HepG2 (cell line): ENCODE measurements around the gene SFTPB. TPM values are rescaled to one million over a fixed set of nuclear protein-coding genes. Genes with fewer than 3 reads are reported as not detected.

Source experiments
- ATAC-seq: fragments of 200-7000 bp; cut with Tn5 transposase; 3 replicates; pipeline ENCODE4 v1.9.1; 2020; ENCODE audit warnings: mild to moderate bottlenecking, moderate library complexity
- BruUV-seq: library from RNA; stranded (reverse); fragments of 400-500 nt; replicated peaks from 2 replicates; lab custom pipeline; 2021; lab: Mats Ljungman, UMichigan
- CTCF ChIA-PET: fragments of 300-600 bp; formaldehyde crosslinking; extraction: SDS; loops from one replicate; lab custom pipeline; 2021; ENCODE audit warnings: low total read pairs, inconsistent platforms, low intra/inter-chr PET ratio; lab: Yijun Ruan, JAX
- POLR2A ChIA-PET: fragments of 350-600 bp; sonication (Branson Sonifier 250); formaldehyde crosslinking; loops from one replicate; lab custom pipeline; 2020; ENCODE audit warnings: antibody characterized with exemption, inconsistent platforms; lab: Yijun Ruan, JAX
- DNase-seq: peaks from one replicate; pipeline ENCODE4 v3.0.0-alpha.2; 2015; ENCODE audit warnings: low spot score
- FAIRE-seq: peaks from 3 replicates; lab custom pipeline; 2011; peaks lifted over from hg19 to GRCh38; lab: Jason Lieb, UNC
- H2AFZ ChIP-seq: one replicate; pipeline ENCODE4 v1.6.1; 2011; ENCODE audit warnings: low read length, inconsistent platforms
- H3K27ac ChIP-seq: fragments of 300-600 bp; 3 replicates; pipeline ENCODE4 v1.8.0; 2011; ENCODE audit warnings: mixed run types, mild to moderate bottlenecking, mixed read lengths, low read length, inconsistent platforms; ENCODE audit not compliant: insufficient read depth; ENCODE audit errors: extremely low read length
- H3K27me3 ChIP-seq, 2 experiments: fragments of 200-600 bp in 1 of 2; 2 replicates in 1 of 2; 3 replicates in 1 of 2; pipeline versions ENCODE4 v1.6.0 to v1.8.0; 2011; ENCODE audit warnings: low read length in 2 of 2, mild to moderate bottlenecking in 2 of 2, moderate library complexity in 2 of 2, inconsistent platforms in 1 of 2; ENCODE audit not compliant: insufficient read depth in 2 of 2, control insufficient read depth in 1 of 2
- H3K36me3 ChIP-seq, 2 experiments: fragments of 200-600 bp in 1 of 2; replicated peaks in 1 of 2; 2 replicates in 1 of 2; 3 replicates in 1 of 2; pipeline versions ENCODE4 v1.5.1 to v1.8.0; 2011; ENCODE audit warnings: low read length in 2 of 2, inconsistent platforms in 1 of 2; ENCODE audit not compliant: insufficient read depth in 2 of 2, control insufficient read depth in 1 of 2
- H3K4me1 ChIP-seq: 2 replicates; pipeline ENCODE4 v1.5.1; 2012; ENCODE audit warnings: low read length, inconsistent platforms; ENCODE audit not compliant: insufficient read depth
- H3K4me2 ChIP-seq: 2 replicates; pipeline ENCODE4 v1.6.0; 2011; ENCODE audit warnings: low read depth, low read length, inconsistent platforms
- H3K4me3 ChIP-seq, 3 experiments: fragments of 200-600 bp in 1 of 3; sonication (generic), shearing (Covaris generic) in 1 of 3; replicated peaks in 1 of 3; 2 replicates each; pipeline ENCODE4 v1.5.1; 2011 to 2016; ENCODE audit warnings: low read length in 3 of 3, inconsistent platforms in 2 of 3, low read depth in 2 of 3, mild to moderate bottlenecking in 2 of 3, control low read depth in 1 of 3, mixed read lengths in 1 of 3; ENCODE audit not compliant: insufficient read depth in 1 of 3
- H3K79me2 ChIP-seq: one replicate; pipeline ENCODE4 v1.6.1; 2011; ENCODE audit warnings: low read length, inconsistent platforms; ENCODE audit not compliant: insufficient read depth
- H3K9ac ChIP-seq: 2 replicates; pipeline ENCODE4 v1.6.0; 2011; ENCODE audit warnings: mild to moderate bottlenecking, low read depth, low read length, inconsistent platforms; ENCODE audit not compliant: insufficient read depth
- H3K9me3 ChIP-seq: 2 replicates; pipeline ENCODE4 v1.5.1; 2012; ENCODE audit warnings: mild to moderate bottlenecking, low read length
- H4K20me1 ChIP-seq: 2 replicates; pipeline ENCODE4 v1.6.0; 2011; ENCODE audit warnings: inconsistent platforms, mild to moderate bottlenecking, low read length, moderate library complexity; ENCODE audit not compliant: insufficient read depth
- ARHGAP35 ChIP-seq: sonication (generic); formaldehyde crosslinking; IDR thresholded peaks from 2 replicates; pipeline ENCODE4 v1.9.0; 2022; ENCODE audit warnings: mild to moderate bottlenecking, inconsistent platforms, moderate library complexity, missing genetic modification reagents, borderline replicate concordance
- DPF2 ChIP-seq: sonication (generic); formaldehyde crosslinking; IDR thresholded peaks from 2 replicates; pipeline ENCODE4 v1.4.0; 2020; ENCODE audit warnings: mild to moderate bottlenecking, low read depth, missing genetic modification reagents, borderline replicate concordance
- EP300 ChIP-seq, 3 experiments: sonication (generic) in 1 of 3; formaldehyde crosslinking in 1 of 3; IDR thresholded peaks; 2 replicates each; pipeline versions ENCODE4 v1.5.1 to v1.6.1; 2011 to 2020; ENCODE audit warnings: low read depth in 2 of 3, low read length in 2 of 3, borderline replicate concordance in 1 of 3, improper control_type of control experiment in 1 of 3, mild to moderate bottlenecking in 1 of 3, missing genetic modification reagents in 1 of 3, moderate library complexity in 1 of 3
- FOSL1 ChIP-seq: sonication (generic); formaldehyde crosslinking; IDR thresholded peaks from 2 replicates; pipeline ENCODE4 v1.9.0; 2021; ENCODE audit warnings: missing genetic modification reagents, borderline replicate concordance
- FOXM1 ChIP-seq: sonication (generic); formaldehyde crosslinking; IDR thresholded peaks from 2 replicates; pipeline ENCODE4 v1.5.0; 2020; ENCODE audit warnings: missing genetic modification reagents
- KDM5A ChIP-seq: fragments of 200-600 bp; sonication (generic); IDR thresholded peaks from 2 replicates; pipeline ENCODE4 v1.7.0; 2018; ENCODE audit warnings: antibody characterized with exemption, mild to moderate bottlenecking, low read length, borderline replicate concordance
- KDM6A ChIP-seq: IDR thresholded peaks from 2 replicates; pipeline ENCODE4 v1.6.1; 2016; ENCODE audit warnings: low read depth
- LRRFIP1 ChIP-seq: sonication (generic); formaldehyde crosslinking; conservative IDR thresholded peaks from 2 replicates; pipeline ENCODE4 v1.4.0; 2020; ENCODE audit warnings: missing genetic modification reagents
- MYPOP ChIP-seq: sonication (generic); formaldehyde crosslinking; IDR thresholded peaks from 2 replicates; pipeline ENCODE4 v1.8.1; 2023; ENCODE audit warnings: mild to moderate bottlenecking, moderate library complexity, missing genetic modification reagents
- NAIF1 ChIP-seq: sonication (generic); formaldehyde crosslinking; IDR thresholded peaks from 2 replicates; pipeline ENCODE4 v1.5.0; 2020; ENCODE audit warnings: mild to moderate bottlenecking, missing genetic modification reagents, borderline replicate concordance
- SMC3 ChIP-seq: IDR thresholded peaks from 2 replicates; pipeline ENCODE4 v1.6.1; 2011; ENCODE audit warnings: low read length, improper control_type of control experiment
- ZIK1 ChIP-seq: sonication (generic); formaldehyde crosslinking; IDR thresholded peaks from 2 replicates; pipeline ENCODE4 v1.5.0; 2020; ENCODE audit warnings: mild to moderate bottlenecking, low read depth, missing genetic modification reagents, borderline replicate concordance
- ZNF232 ChIP-seq: sonication (generic); formaldehyde crosslinking; IDR thresholded peaks from 2 replicates; pipeline ENCODE4 v1.4.0; 2020; ENCODE audit warnings: missing genetic modification reagents, borderline replicate concordance
- ZNF556 ChIP-seq: sonication (generic); formaldehyde crosslinking; IDR thresholded peaks from 2 replicates; pipeline ENCODE4 v1.4.0; 2020; ENCODE audit warnings: mild to moderate bottlenecking, missing genetic modification reagents, borderline replicate concordance
- ZNF724P ChIP-seq: sonication (generic); formaldehyde crosslinking; IDR thresholded peaks from 2 replicates; pipeline ENCODE4 v1.8.0; 2022; ENCODE audit warnings: missing genetic modification reagents, borderline replicate concordance
- ZNF790 ChIP-seq: sonication (generic); formaldehyde crosslinking; IDR thresholded peaks from 2 replicates; pipeline ENCODE4 v1.8.0; 2022; ENCODE audit warnings: missing genetic modification reagents, mild to moderate bottlenecking, borderline replicate concordance
- WGBS: methylation state at CpG from one replicate; pipeline ENCODE4 v1.1.6; 2017; ENCODE audit warnings: low lambda C conversion rate; 5-methylcytosine and 5-hydroxymethylcytosine counted together
- in situ Hi-C: cut with HindIII; loops from 2 replicates; pipeline ENCODE4 v1.10.0; 2017; ENCODE audit warnings: low pct_unique_long_range_greater_than_20kb; ENCODE audit not compliant: extremely low pct_ligation_motif_present
- intact Hi-C: fragments of 100-400 bp; cut with micrococcal nuclease; formaldehyde crosslinking; loops from one replicate; pipeline ENCODE4 v1.10.0; 2022; ENCODE audit not compliant: unreplicated experiment
- polyA plus RNA-seq, 8 experiments: library from polyadenylated mRNA; depleted of rRNA in 3 of 8; stranded (reverse) in 7 of 8; unstranded in 1 of 8; fragments of >200 nt; fragmentation: Illumina TruSeq in 4 of 8; extraction: Trizol in 4 of 8; gene quantifications; 2 replicates each; pipeline versions ENCODE4 v1.2.1 to v1.2.3, GENCODE V29; 2011 to 2016; ENCODE audit warnings: low read depth in 4 of 8, missing spikeins in 1 of 8, mixed read lengths in 1 of 8; ENCODE audit not compliant: insufficient read depth in 1 of 8
- total RNA-seq, 5 experiments: library from RNA; depleted of rRNA; stranded (reverse); fragments of >200 nt; fragmentation: Illumina TruSeq; extraction: Trizol; gene quantifications; 2 replicates each; pipeline ENCODE4 v1.2.3, GENCODE V29; 2016; ENCODE audit warnings: low read depth in 1 of 5

SFTPB gene
- total and polyA plus RNA-seq, 2 of the 13 experiments (the other 11 are each of a cell fraction or from before 2014, with no cell fraction given) = not detected

GRCh38 chr2:85712849-85713612, 45.0 kb upstream of the SFTPB start:
- POLR2A ChIA-PET = interaction anchor here (0.6 kb wide), 1 partner anchor 29 kb away, joined by 3 read pairs; no protein-coding TSS in a partner anchor
- Histone ChIP-seq H3K4me3 (no peak overlapping the region), H3K9ac (no peak overlapping the region), H3K9me3 (no peaks in the 10 kb centered on the region), H2AFZ (no peak overlapping the region), H4K20me1 (no peaks in the 10 kb centered on the region), H3K4me2 (no peak overlapping the region), H3K4me1 (peaks cover 11% of the 10 kb centered on the region), H3K27me3 (peaks cover 13 to 67% of the 10 kb centered on the region in 2 experiments; a peak in 4 of 5 replicates), H3K79me2 (no peaks in the 10 kb centered on the region), H3K27ac (no peak overlapping the region), H3K36me3 (no peaks in the 10 kb centered on the region)
- ATAC-seq (no peak; the same call in 2 of the 3 replicates), DNase-seq (no peak), FAIRE-seq (no peak)
- intact Hi-C loops = no loop called here
- CTCF ChIA-PET = no interaction called here
- WGBS = 15% methylated on average over 9 of the region's 9 CpGs
- TF ChIP-seq ZNF724P (no peak), ZNF790 (CRISPR knock-in tag) (no peak), ARHGAP35 (CRISPR knock-in tag) (no peak), FOXM1 (no peak), MYPOP (no peak), ZNF556 (CRISPR knock-in tag) (no peak), FOSL1 (CRISPR knock-in tag) (no peak), ZIK1 (CRISPR knock-in tag) (no peak), SMC3 (no peak), KDM6A (CRISPR knock-in tag) (no peak), LRRFIP1 (CRISPR knock-in tag) (no peak), NAIF1 (CRISPR knock-in tag) (no peak), KDM5A (no peak), EP300 (IDR thresholded peaks at IDR 0.05; ENCODE audit: low read depth in 2 of 2, low read length in 2 of 2) (no peak), EP300 (CRISPR knock-in tag; IDR thresholded peaks at IDR 0.05; ENCODE audit: borderline replicate concordance) (no peak), DPF2 (CRISPR knock-in tag) (no peak), ZNF232 (CRISPR knock-in tag) (no peak)
- no TSS peak for BruUV-seq
- in situ Hi-C loops = loop anchor here (5.0 kb wide), 1 partner anchor 36 kb away; no protein-coding TSS in a partner anchor
